Neuronal stem cell (in vitro differentiated cells): ENCODE data around the gene KCTD19.

Source experiments
- DNase-seq: peaks from one replicate; pipeline ENCODE4 v3.0.0-alpha.2; 2013; ENCODE audit warnings: low spot score
- H2AFZ ChIP-seq: one replicate; pipeline ENCODE4 v1.6.1; 2013; ENCODE audit warnings: mild to moderate bottlenecking, low read length, inconsistent platforms
- H2AK5ac ChIP-seq: 2 replicates; pipeline ENCODE4 v1.6.1; 2013; ENCODE audit warnings: low read depth, mild to moderate bottlenecking, inconsistent platforms, low read length, moderate library complexity, mixed read lengths
- H2BK120ac ChIP-seq: 2 replicates; pipeline ENCODE4 v1.6.1; 2013; ENCODE audit warnings: low read depth, mild to moderate bottlenecking, inconsistent platforms, low read length, moderate library complexity, mixed read lengths
- H2BK12ac ChIP-seq: one replicate; pipeline ENCODE4 v1.6.1; 2013; ENCODE audit warnings: low read length, inconsistent platforms
- H2BK15ac ChIP-seq: 2 replicates; pipeline ENCODE4 v1.6.1; 2013; ENCODE audit warnings: mild to moderate bottlenecking, low read length, inconsistent platforms, mixed read lengths
- H2BK5ac ChIP-seq: one replicate; pipeline ENCODE4 v1.6.1; 2013; ENCODE audit warnings: inconsistent platforms, mild to moderate bottlenecking, low read length, moderate library complexity
- H3K14ac ChIP-seq: one replicate; pipeline ENCODE4 v1.6.1; 2013; ENCODE audit warnings: low read length, inconsistent platforms
- H3K18ac ChIP-seq: 2 replicates; pipeline ENCODE4 v1.6.1; 2013; ENCODE audit warnings: low read length, inconsistent platforms
- H3K23ac ChIP-seq: 2 replicates; pipeline ENCODE4 v1.6.1; 2013; ENCODE audit warnings: low read depth, mild to moderate bottlenecking, mixed read lengths, low read length, inconsistent platforms; ENCODE audit not compliant: poor library complexity
- H3K27ac ChIP-seq: replicated peaks from 3 replicates; pipeline ENCODE4 v1.5.1; 2013; ENCODE audit warnings: low read length, inconsistent platforms
- H3K27me3 ChIP-seq, 3 experiments: 2 replicates each; pipeline ENCODE4 v1.6.1; 2013; ENCODE audit warnings: low read length in 3 of 3, mild to moderate bottlenecking in 2 of 3, inconsistent platforms in 1 of 3, low read depth in 1 of 3, mixed read lengths in 1 of 3, moderate library complexity in 1 of 3; ENCODE audit not compliant: control insufficient read depth in 3 of 3, insufficient read depth in 3 of 3
- H3K36me3 ChIP-seq, 2 donors: replicated peaks in 1 of 2; 2 replicates each; pipeline ENCODE4 v1.6.1; 2013; ENCODE audit warnings: low read length in 2 of 2; ENCODE audit not compliant: control insufficient read depth in 2 of 2, insufficient read depth in 2 of 2
- H3K4ac ChIP-seq: 2 replicates; pipeline ENCODE4 v1.6.1; 2013; ENCODE audit warnings: inconsistent platforms, mild to moderate bottlenecking, low read length, moderate library complexity
- H3K4me1 ChIP-seq, 2 donors: 1 replicate in 1 of 2; 2 replicates in 1 of 2; pipeline ENCODE4 v1.6.1; 2013; ENCODE audit warnings: low read length in 2 of 2, low read depth in 1 of 2; ENCODE audit not compliant: control insufficient read depth in 2 of 2, insufficient read depth in 1 of 2
- H3K4me2 ChIP-seq: one replicate; pipeline ENCODE4 v1.6.1; 2013; ENCODE audit warnings: mild to moderate bottlenecking, low read length, inconsistent platforms; ENCODE audit not compliant: insufficient read depth, poor library complexity, severe bottlenecking
- H3K4me3 ChIP-seq, 2 donors: 2 replicates each; pipeline ENCODE4 v1.5.1; 2013; ENCODE audit warnings: low read length in 2 of 2, mild to moderate bottlenecking in 2 of 2, inconsistent platforms in 1 of 2, moderate library complexity in 1 of 2
- H3K79me1 ChIP-seq: one replicate; pipeline ENCODE4 v1.6.1; 2013; ENCODE audit warnings: low read depth, mild to moderate bottlenecking, inconsistent platforms, low read length, moderate library complexity
- H3K9ac ChIP-seq: one replicate; pipeline ENCODE4 v1.6.1; 2013; ENCODE audit warnings: mild to moderate bottlenecking, low read depth, low read length, inconsistent platforms; ENCODE audit not compliant: poor library complexity
- H3K9me3 ChIP-seq, 2 donors: replicated peaks in 1 of 2; 2 replicates each; pipeline versions ENCODE3 to v1.6.1; 2013; ENCODE audit warnings: low read length in 2 of 2, mild to moderate bottlenecking in 2 of 2, inconsistent platforms in 1 of 2, low read depth in 1 of 2, mixed read lengths in 1 of 2, moderate library complexity in 1 of 2; ENCODE audit not compliant: control insufficient read depth in 2 of 2, insufficient read depth in 1 of 2
- H4K8ac ChIP-seq: one replicate; pipeline ENCODE4 v1.6.1; 2013; ENCODE audit warnings: low read depth, mild to moderate bottlenecking, inconsistent platforms, low read length, moderate library complexity
- H4K91ac ChIP-seq: one replicate; pipeline ENCODE4 v1.6.1; 2013; ENCODE audit warnings: low read length, low read depth, mild to moderate bottlenecking, inconsistent platforms; ENCODE audit not compliant: poor library complexity
- WGBS, 2 donors: extraction: QIAGEN DNeasy Blood & Tissue Kit; methylation state at CpG; one replicate each; pipeline ENCODE4 v1.1.7; 2013; ENCODE audit warnings: missing lambda C conversion rate in 2 of 2, mixed read lengths in 1 of 2; ENCODE audit not compliant: insufficient read length in 2 of 2, insufficient replicate concordance in 1 of 2; ENCODE audit errors: extremely low coverage in 2 of 2; 5-methylcytosine and 5-hydroxymethylcytosine counted together

The KCTD19 gene

DNA sequence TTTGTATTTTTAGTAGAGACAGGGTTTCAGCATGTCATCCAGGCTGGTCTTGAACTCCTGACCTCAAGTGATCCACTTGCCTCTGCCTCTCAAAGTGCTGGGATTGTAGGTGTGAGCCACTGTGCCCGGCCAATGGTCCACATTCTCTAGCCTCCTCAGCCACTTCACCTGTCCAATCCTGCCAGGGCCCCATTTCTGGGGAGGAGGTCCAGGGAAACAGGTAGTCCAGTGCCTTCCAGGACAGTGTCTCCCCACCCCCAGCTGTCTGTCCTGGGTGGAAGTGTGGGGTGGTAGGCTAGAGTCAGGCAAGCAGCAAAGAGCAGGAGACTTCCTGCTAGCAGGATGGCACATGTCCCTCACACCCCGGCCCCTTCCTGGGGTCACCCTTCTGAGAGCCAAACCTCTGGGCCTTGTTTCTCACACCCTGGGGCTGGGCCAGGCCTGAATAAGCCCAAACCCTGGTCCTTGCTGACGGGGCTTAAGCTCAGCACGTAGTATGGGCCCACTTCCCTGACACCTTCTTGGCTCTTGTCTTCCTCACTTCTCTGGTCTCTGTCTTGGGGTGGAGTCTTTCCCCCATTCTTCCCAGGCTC lies 84.3 kb downstream of the KCTD19 start:
- H3K4me1 ChIP-seq: peaks cover 14 to 17% of the 10 kb centered on the region in 2 donors

GRCh38 chr16:67241008-67241900 lies 85.3 kb downstream of the KCTD19 start:
- Histone ChIP-seq H2AK5ac (no peak overlapping the region), H3K23ac (peak overlapping the region; percentile 39), H3K4me3 (no peak overlapping the region), H2BK12ac (no peak overlapping the region), H4K91ac (no peak overlapping the region), H3K27me3 (no peaks in the 10 kb centered on the region), H4K8ac (no peak overlapping the region), H3K4me1 (peaks cover 14 to 17% of the 10 kb centered on the region in 2 donors), H3K4me2 (no peak overlapping the region), H3K14ac (no peak overlapping the region), H2BK120ac (no peak overlapping the region), H3K18ac (no peak overlapping the region), H2AFZ (no peak overlapping the region), H3K79me1 (no peaks in the 10 kb centered on the region), H2BK5ac (no peak overlapping the region), H3K9me3 (no peaks in the 10 kb centered on the region), H3K27ac (no peak overlapping the region), H3K4ac (no peak overlapping the region), H2BK15ac (no peak overlapping the region), H3K9ac (peak overlapping the region; percentile 31), H3K36me3 (peaks cover 8 to 33% of the 10 kb centered on the region in 2 donors)
- no CpG with 5 or more reads among the region's 10 CpGs for WGBS, 2 donors
- DNase-seq: no peak

More for the DNA sequence above, 84.3 kb downstream of the KCTD19 start:
- Histone ChIP-seq H4K91ac (no peak overlapping the region), H3K4me3 (no peak overlapping the region), H2BK15ac (no peak overlapping the region), H2AK5ac (no peak overlapping the region), H3K9ac (no peak overlapping the region), H3K23ac (peak overlapping the region; percentile 29), H2BK120ac (no peak overlapping the region), H3K79me1 (no peaks in the 10 kb centered on the region), H3K4me2 (no peak overlapping the region), H3K4ac (no peak overlapping the region), H3K9me3 (no peaks in the 10 kb centered on the region), H2BK5ac (no peak overlapping the region), H3K27me3 (no peaks in the 10 kb centered on the region), H2BK12ac (peak overlapping the region; percentile 0), H4K8ac (no peak overlapping the region), H3K36me3 (peaks cover 3 to 25% of the 10 kb centered on the region in 2 donors), H3K27ac (no peak overlapping the region), H2AFZ (no peak overlapping the region), H3K18ac (no peak overlapping the region), H3K14ac (no peak overlapping the region)
- DNase-seq: no peak
- WGBS, 2 donors: no CpG with 5 or more reads among the region's 4 CpGs

GRCh38 chr16:67240506-67240905 lies 86.0 kb downstream of the KCTD19 start:
- Histone ChIP-seq H2BK12ac (no peak overlapping the region), H2AK5ac (no peak overlapping the region), H3K14ac (no peak overlapping the region), H3K4me3 (no peak overlapping the region), H3K4me2 (no peak overlapping the region), H3K27ac (no peak overlapping the region), H4K91ac (no peak overlapping the region), H4K8ac (no peak overlapping the region), H2AFZ (no peak overlapping the region), H3K9me3 (no peaks in the 10 kb centered on the region), H2BK120ac (no peak overlapping the region), H3K36me3 (peaks cover 10 to 41% of the 10 kb centered on the region in 2 donors), H2BK15ac (no peak overlapping the region), H3K9ac (no peak overlapping the region), H3K4me1 (peaks cover 11 to 14% of the 10 kb centered on the region in 2 donors), H3K27me3 (no peaks in the 10 kb centered on the region), H3K79me1 (no peaks in the 10 kb centered on the region), H2BK5ac (peak overlapping the region; percentile 88), H3K23ac (no peak overlapping the region), H3K4ac (no peak overlapping the region), H3K18ac (no peak overlapping the region)
- no peak for DNase-seq
- no CpG with 5 or more reads among the region's 4 CpGs for WGBS, 2 donors
